Activated CD4-positive, alpha-beta T cell treated with anti-CD3 and anti-CD28 coated beads, Interleukin-2, amount 50 U/mL, for 16 hours (primary cell): Measurements from ENCODE around the gene OLFML2A.
"Not testable (repeated sequence)": the region's sequence is repeated elsewhere in the genome, so short reads cannot be mapped to it uniquely, and the experiment has no call there.

Experiments
- DNase-seq: peaks from one replicate; pipeline ENCODE4 v3.0.0-alpha.2; 2020

OLFML2A gene

GRCh38 chr9:124761710-124762109, 15.2 kb upstream of the OLFML2A start:
- no peak for DNase-seq

- DNase-seq = no peak
Observed at GRCh38 chr9:124762633-124763032, 14.3 kb upstream of the OLFML2A start.

GRCh38 chr9:124764774-124765438, 12.0 kb upstream of the OLFML2A start:
- DNase-seq = no peak

- no peak for DNase-seq
Observed at GRCh38 chr9:124765439-124765835, 11.5 kb upstream of the OLFML2A start.

- no peak for DNase-seq
Observed at GRCh38 chr9:124766326-124766725, 10.6 kb upstream of the OLFML2A start.

- no peak for DNase-seq
Observed at GRCh38 chr9:124766815-124767554, 9.9 kb upstream of the OLFML2A start.

- no peak for DNase-seq
Observed at GRCh38 chr9:124767821-124768220, 9.1 kb upstream of the OLFML2A start.

- DNase-seq = no peak
Observed at GRCh38 chr9:124768334-124768733, 8.6 kb upstream of the OLFML2A start.

- DNase-seq = no peak
Observed at GRCh38 chr9:124768750-124769548, 8.0 kb upstream of the OLFML2A start.

- no peak for DNase-seq
Observed at GRCh38 chr9:124769549-124770358, 7.2 kb upstream of the OLFML2A start.

GRCh38 chr9:124770359-124771020, 6.4 kb upstream of the OLFML2A start:
- no peak for DNase-seq

- DNase-seq = peak; percentile 95
Observed at GRCh38 chr9:124771021-124771866, 5.7 kb upstream of the OLFML2A start, which contains the start of gene NR6A1. Gene NR6A1, minus strand, starts transcription at chr9:124771311.

- DNase-seq = peak; percentile 33
Observed at GRCh38 chr9:124771867-124772679, 4.9 kb upstream of the OLFML2A start.

GRCh38 chr9:124772877-124773276, 4.1 kb upstream of the OLFML2A start:
- not testable (repeated sequence) for DNase-seq

GRCh38 chr9:124773473-124774128, 3.3 kb upstream of the OLFML2A start:
- peak; percentile 39 for DNase-seq

- DNase-seq = peak; percentile 82
Observed at GRCh38 chr9:124774129-124774978, 2.6 kb upstream of the OLFML2A start.

- no peak for DNase-seq
Observed at GRCh38 chr9:124776618-124776953, 347 bp upstream of the OLFML2A start.

- no peak for DNase-seq
Observed at GRCh38 chr9:124778575-124779367, 1.8 kb downstream of the OLFML2A start.
